Measurements from ENCODE around the gene SEC14L1. TPM values are rescaled to one million over a fixed set of nuclear protein-coding genes. Genes with fewer than 3 reads are reported as not detected.

SEC14L1 gene
- polyA plus RNA-seq, 1 experiment = 25.2 TPM

DNA sequence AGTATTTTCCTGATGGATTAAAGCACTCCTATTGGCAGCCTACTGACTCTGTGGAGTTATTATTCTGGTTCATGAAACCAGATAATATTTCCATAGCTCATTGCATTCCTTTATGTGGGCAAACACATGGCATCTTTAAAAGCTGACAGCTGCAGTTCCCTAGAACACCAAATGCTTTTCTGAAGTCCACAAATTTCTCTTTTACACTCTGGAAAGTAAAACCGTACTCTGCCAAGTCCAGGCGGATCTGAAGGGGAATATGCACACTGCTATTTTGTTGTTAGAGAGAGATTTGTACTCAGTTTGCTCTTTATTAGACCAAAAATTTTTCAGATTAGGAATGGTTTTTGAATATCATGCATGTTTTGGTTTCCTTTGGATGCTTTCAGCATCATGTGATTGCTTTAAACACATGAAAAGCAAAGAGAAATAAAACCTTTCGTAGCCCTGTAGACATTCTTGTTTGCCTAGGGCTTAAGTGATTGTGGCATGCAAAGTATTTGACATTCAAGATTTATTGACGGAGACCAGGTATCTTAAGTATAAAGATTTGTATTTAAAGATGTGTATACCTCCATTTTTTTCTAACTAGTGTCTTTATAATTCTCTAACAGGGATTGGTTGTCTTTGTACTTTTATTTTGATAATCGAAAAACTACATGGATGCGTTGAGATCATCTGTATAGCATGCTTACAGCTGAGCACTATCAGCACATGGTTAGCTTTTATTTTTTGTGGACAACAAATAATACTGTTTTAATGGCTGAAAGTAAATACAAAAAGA is 19.5 kb downstream of the SEC14L1 start:
- POLR2A ChIA-PET = interaction anchor here (0.6 kb wide), 1 partner anchor 16 kb away, joined by 3 read pairs; no protein-coding TSS in a partner anchor
- no peak for DNase-seq (ENCODE audit: low read depth)
- TF ChIP-seq, protein P1, sequence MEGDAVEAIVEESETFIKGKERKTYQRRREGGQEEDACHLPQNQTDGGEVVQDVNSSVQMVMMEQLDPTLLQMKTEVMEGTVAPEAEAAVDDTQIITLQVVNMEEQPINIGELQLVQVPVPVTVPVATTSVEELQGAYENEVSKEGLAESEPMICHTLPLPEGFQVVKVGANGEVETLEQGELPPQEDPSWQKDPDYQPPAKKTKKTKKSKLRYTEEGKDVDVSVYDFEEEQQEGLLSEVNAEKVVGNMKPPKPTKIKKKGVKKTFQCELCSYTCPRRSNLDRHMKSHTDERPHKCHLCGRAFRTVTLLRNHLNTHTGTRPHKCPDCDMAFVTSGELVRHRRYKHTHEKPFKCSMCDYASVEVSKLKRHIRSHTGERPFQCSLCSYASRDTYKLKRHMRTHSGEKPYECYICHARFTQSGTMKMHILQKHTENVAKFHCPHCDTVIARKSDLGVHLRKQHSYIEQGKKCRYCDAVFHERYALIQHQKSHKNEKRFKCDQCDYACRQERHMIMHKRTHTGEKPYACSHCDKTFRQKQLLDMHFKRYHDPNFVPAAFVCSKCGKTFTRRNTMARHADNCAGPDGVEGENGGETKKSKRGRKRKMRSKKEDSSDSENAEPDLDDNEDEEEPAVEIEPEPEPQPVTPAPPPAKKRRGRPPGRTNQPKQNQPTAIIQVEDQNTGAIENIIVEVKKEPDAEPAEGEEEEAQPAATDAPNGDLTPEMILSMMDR (IDR thresholded peaks at IDR 0.05; ENCODE audit: insufficient read depth, low read depth, low read length) = no peak
- Histone ChIP-seq H3K4me3 (ENCODE audit: low read depth, low read length) (no peak overlapping the region), H3K36me3 (ENCODE audit: control insufficient read depth, insufficient read depth, low read length) (no peaks in the 10 kb centered on the region), H3K27me3 (ENCODE audit: control insufficient read depth, insufficient read depth, low read length) (no peaks in the 10 kb centered on the region)
- CTCF ChIA-PET = no interaction called here

DNA sequence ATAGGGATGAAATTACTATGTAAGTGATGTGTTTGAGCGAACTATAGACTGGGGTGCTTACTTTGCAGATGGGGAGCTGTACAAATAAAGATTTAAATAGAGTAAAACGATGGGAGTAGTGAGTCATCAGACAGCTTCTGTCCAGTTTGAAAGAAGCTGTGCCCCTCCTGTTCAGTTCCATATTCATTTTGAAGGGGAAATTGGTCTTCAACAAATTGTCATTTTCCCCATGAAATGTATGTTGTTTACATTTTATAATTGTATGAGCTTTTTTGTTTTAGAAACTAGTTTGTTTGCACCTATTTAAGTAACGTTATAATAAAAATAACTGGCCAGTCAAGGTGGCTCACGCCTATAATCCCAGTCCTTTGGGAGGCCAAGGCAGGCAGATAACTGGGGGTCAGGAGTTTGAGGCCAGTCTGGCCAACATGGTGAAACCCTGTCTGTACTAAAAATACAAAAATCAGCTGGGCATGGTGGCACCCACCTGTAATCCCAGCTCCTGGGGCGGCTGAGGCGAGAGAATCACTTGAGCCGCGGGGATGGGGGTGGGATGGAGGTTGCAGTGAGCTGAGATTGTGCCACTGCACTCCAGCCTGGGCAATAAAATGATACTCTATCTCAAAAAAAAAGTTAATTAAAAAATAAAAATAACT is 20.2 kb downstream of the SEC14L1 start:
- POLR2A ChIA-PET = no interaction called here
- Histone ChIP-seq H3K36me3 (ENCODE audit: control insufficient read depth, insufficient read depth, low read length) (no peaks in the 10 kb centered on the region), H3K4me3 (ENCODE audit: low read depth, low read length) (no peak overlapping the region), H3K27me3 (ENCODE audit: control insufficient read depth, insufficient read depth, low read length) (no peaks in the 10 kb centered on the region)
- TF ChIP-seq, protein P1 (IDR thresholded peaks at IDR 0.05; ENCODE audit: insufficient read depth, low read depth, low read length) = no peak
- DNase-seq (ENCODE audit: low read depth) = no peak
- CTCF ChIA-PET = no interaction called here

DNA sequence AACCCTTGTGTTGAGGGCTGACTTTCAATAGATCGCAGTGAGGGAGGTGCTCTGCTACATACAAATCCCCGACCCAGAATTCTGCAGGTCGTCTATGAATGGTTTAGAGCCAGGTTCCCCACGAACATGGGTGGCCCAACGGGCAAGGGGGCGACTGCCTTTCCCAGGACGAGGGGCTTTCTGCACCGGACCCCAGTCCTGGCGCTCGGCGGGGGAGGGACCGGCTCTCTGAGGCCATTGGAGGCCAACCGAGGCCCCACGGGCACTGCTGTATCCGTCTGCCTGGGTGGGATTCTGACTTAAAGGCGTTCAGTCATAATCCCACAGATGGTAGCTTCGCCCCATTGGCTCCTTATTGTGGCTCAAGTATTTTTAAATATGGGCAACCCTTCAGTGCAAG is 21.2 kb downstream of the SEC14L1 start:
- ChIA-PET POLR2A (no interaction called here), CTCF (no interaction called here)
- no peak for DNase-seq (ENCODE audit: low read depth)
- no peak overlapping the region for H3K4me3 ChIP-seq (ENCODE audit: low read depth, low read length)
- TF ChIP-seq, protein P1 (IDR thresholded peaks at IDR 0.05; ENCODE audit: insufficient read depth, low read depth, low read length) = no peak
- H3K36me3 ChIP-seq (ENCODE audit: control insufficient read depth, insufficient read depth, low read length) = no peaks in the 10 kb centered on the region
- no peaks in the 10 kb centered on the region for H3K27me3 ChIP-seq (ENCODE audit: control insufficient read depth, insufficient read depth, low read length)

DNA sequence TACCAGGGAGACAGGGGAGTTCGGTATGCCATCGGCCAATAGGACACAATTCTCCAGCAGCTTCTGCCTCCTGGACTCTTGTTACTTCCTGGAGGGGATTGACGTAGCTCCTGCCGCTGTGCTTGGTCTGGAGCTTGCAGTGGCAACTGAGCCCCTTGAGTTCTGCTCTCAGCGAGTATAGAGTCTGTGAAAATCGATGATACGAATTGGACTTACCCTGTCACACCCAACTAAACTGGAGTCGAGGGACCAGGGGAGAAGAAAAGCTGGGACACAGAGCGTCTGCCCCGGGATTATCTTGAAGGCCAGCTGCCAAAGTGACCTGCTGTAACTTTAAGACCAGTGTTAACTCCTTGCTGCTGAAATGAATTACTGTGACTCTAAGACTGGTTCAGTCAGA is 22.2 kb downstream of the SEC14L1 start:
- CTCF ChIA-PET = interaction anchor here (1.1 to 1.5 kb wide), 4 partner anchors 16 to 75 kb away, joined by 3 to 5 read pairs (median 4); no protein-coding TSS in a partner anchor
- Histone ChIP-seq H3K27me3 (ENCODE audit: control insufficient read depth, insufficient read depth, low read length) (no peaks in the 10 kb centered on the region), H3K4me3 (ENCODE audit: low read depth, low read length) (no peak overlapping the region), H3K36me3 (ENCODE audit: control insufficient read depth, insufficient read depth, low read length) (no peaks in the 10 kb centered on the region)
- TF ChIP-seq, protein P1 (IDR thresholded peaks at IDR 0.05; ENCODE audit: insufficient read depth, low read depth, low read length) = no peak
- POLR2A ChIA-PET = no interaction called here
- no peak for DNase-seq (ENCODE audit: low read depth)

DNA sequence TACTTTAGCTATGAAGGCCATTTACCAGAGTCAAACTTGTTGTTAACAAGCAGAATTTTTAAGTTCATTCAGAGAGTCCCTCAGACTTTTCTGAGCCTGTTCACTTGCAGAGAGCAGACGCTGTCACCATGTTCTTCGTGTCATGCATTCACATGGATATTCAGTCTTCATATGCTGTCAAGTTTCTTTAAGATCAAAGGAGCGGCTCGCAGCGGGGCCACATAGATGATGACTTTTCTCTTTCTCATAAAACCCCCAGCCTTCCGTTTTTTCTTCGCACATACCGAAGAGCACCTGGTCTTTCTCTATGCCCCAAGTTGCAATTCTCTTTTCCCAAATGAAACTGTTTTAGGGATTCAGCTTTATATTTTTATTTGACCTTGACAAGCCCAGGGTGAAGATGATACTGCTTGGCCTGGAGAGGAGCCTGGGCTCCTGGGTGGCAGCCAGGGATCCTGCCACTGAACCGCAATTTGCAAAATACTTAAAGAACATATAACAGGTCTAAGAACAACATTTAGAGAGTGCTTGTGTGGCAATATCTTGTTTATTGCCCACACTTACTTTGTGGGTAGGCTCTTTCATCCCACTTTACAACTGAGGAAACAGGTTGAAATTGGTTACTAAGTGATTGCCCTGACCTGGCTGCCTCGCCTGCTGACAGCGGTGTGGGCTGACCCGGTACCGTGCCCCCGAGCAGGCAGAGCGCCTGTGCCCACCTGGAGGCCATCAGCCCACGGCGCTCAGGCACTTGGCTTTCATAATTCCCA is 22.9 kb downstream of the SEC14L1 start:
- CTCF ChIA-PET = interaction anchor here (1.1 to 1.5 kb wide), 4 partner anchors 15 to 75 kb away, joined by 3 to 5 read pairs (median 4); no protein-coding TSS in a partner anchor
- Histone ChIP-seq H3K36me3 (ENCODE audit: control insufficient read depth, insufficient read depth, low read length) (no peaks in the 10 kb centered on the region), H3K27me3 (ENCODE audit: control insufficient read depth, insufficient read depth, low read length) (no peaks in the 10 kb centered on the region), H3K4me3 (ENCODE audit: low read depth, low read length) (no peak overlapping the region)
- POLR2A ChIA-PET = no interaction called here
- TF ChIP-seq, protein P1 (IDR thresholded peaks at IDR 0.05; ENCODE audit: insufficient read depth, low read depth, low read length) = no peak
- no peak for DNase-seq (ENCODE audit: low read depth)
